ENCODE results near the gene RFTN1.

RFTN1 gene

GRCh38 chr3:16304061-16305010 is 209.2 kb downstream of the RFTN1 start:
- TF ChIP-seq CTCF (IDR thresholded peaks at IDR 0.05; ENCODE audit: extremely low read depth, missing control alignments) = no peak
- no peak for DNase-seq (ENCODE audit: low spot score)

GRCh38 chr3:16303037-16303575 is 210.4 kb downstream of the RFTN1 start:
- no peak for DNase-seq (ENCODE audit: low spot score)
- TF ChIP-seq CTCF (IDR thresholded peaks at IDR 0.05; ENCODE audit: extremely low read depth, missing control alignments) = no peak

- no peak for TF ChIP-seq CTCF (IDR thresholded peaks at IDR 0.05; ENCODE audit: extremely low read depth, missing control alignments)
- no peak for DNase-seq (ENCODE audit: low spot score)
These were observed 211.3 kb downstream of the RFTN1 start for GRCh38 chr3:16302082-16302631.

- no peak for DNase-seq (ENCODE audit: low spot score)
- TF ChIP-seq CTCF (IDR thresholded peaks at IDR 0.05; ENCODE audit: extremely low read depth, missing control alignments) = no peak
These were observed 212.0 kb downstream of the RFTN1 start for GRCh38 chr3:16301507-16301906.

GRCh38 chr3:16300881-16301359 is 212.6 kb downstream of the RFTN1 start:
- no peak for TF ChIP-seq CTCF (IDR thresholded peaks at IDR 0.05; ENCODE audit: extremely low read depth, missing control alignments)
- no peak for DNase-seq (ENCODE audit: low spot score)

GRCh38 chr3:16300307-16300706 is 213.2 kb downstream of the RFTN1 start:
- DNase-seq (ENCODE audit: low spot score) = no peak
- TF ChIP-seq CTCF (IDR thresholded peaks at IDR 0.05; ENCODE audit: extremely low read depth, missing control alignments) = no peak

- TF ChIP-seq CTCF (IDR thresholded peaks at IDR 0.05; ENCODE audit: extremely low read depth, missing control alignments) = no peak
- DNase-seq (ENCODE audit: low spot score) = no peak
These were observed 213.8 kb downstream of the RFTN1 start for GRCh38 chr3:16299746-16300145.

Measured in GM20000 (cell line).